ENCODE results near the gene EXOC4.

The EXOC4 gene

DNA sequence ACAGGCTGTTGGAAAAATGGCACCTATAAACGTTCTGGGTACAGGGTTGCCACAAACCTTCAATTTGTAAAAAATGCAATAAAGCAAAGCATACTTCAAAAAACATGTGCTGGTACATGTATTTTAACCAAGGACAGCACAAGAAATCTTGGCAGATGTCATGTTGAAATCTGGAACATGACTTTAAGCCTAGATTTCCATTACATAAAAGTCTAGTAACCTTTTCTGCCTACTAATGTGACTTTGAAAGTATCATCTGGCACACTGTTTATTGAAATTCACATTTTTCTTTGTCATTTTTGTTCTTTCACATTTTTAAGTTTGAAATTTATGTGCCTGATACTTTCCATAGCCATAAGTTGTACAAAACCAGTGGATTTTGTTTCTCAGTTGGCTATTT is 296.8 kb downstream of the EXOC4 start:
- no peak for DNase-seq

DNA sequence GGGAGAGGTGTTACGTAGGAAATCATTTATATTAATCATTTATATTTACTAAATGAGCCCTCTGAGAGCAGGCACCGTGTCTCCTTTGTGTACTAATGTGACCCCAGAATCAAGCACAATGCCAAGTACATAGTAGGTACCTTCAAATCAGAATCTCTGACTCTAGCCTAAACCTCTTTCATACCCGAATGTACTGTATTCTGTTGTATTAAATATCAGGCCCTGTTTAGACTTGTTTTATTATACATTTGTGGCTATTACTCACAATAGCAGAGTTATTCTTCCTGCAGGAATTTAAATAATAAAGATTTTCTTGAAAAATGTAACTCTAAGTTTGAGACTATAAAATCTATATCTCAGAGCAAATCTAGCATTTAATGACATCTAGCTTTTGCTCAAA is 297.3 kb downstream of the EXOC4 start:
- DNase-seq: no peak

DNA sequence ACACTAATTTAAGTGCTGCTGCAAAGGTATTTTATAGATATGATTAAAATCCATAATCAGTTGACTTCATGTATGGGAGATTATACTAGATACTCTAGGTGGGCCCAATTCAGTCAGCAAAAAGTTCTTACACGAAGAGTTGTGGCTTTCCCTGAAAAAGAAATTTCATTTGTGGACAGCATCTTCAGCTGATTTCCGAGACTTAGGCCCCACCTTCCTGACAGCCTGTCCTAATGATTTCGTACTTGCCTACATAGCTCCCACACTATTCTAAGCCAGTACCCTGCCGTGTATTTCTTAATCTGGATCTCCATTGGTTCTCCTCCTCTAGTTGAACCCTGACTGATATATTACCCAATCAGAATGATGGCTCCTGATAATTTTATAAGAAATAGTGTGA is 297.9 kb downstream of the EXOC4 start:
- DNase-seq: no peak

DNA sequence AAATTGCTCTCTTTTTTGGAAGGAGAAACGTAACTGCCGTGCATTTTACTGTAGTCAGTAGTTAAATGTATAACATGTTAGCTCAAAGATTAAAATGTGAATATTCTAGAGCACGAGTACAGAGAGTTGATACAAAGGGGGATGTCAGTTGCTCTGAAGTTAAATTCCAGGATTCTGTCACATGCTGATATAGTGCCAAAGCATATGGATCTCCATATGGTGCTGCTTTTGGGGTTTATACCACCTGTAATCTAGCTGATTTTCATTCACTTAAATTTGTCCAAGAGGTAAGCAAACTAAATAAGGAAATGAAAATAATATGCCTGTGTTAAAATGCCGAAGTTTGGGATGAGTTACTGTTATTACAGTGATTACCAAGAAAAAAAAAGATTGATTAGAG is 298.6 kb downstream of the EXOC4 start:
- DNase-seq: no peak

DNA sequence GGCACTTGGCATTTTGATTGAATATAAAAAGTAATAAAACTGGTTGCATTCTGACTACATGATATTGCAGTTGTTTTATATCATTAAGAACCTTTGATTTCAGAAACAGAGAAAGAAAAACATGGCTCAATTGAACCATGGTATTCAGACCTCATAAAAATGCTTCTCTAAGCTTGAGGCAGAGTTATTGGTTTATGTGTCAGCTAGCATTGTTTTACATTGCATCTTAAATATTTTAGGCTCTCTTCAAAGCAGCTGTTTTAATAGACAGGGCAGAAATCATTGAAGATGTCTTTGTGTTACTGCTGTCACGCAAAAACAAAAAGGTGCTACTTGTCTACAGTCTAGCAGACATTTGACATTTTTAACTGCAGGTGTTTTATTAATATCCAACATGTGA is 299.2 kb downstream of the EXOC4 start:
- DNase-seq: no peak

DNA sequence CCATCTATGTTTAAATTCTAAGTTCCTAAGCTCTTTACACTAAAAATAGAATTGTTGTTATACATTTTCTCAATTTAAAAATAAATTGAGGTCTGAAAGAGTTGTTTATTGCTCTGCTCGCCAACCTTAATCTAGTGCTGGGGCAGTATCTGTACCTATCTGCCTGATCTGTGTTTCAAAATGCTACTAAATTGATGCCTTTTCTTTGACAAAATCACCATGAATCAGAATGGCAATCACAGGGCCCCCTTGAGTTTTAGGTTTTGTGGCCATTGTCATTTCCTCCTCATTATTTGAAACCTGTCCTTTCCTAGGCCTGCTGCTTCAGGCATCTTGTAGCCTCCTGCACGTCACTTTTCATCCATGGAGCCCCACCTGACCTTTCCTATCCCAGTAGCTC is 301.5 kb downstream of the EXOC4 start:
- no peak for DNase-seq

DNA sequence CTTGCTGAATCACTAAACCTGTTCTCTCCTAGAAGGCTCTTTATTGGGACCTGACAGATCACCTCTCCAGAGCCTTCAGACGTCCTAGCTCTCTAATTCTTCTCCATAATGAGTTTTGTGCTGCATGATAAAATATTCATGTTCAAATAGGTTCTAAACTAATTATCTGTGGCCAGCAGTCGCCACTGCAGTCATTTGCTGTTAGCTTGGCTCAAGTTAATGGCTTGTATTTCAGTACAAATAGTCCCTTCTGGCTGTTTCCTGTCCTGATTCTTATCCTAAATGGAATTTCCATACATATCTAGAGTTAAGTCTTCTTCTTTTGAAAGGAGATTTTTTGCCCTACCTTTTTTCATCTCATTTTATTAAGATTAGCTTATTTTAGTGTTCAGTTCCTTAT is 303.2 kb downstream of the EXOC4 start:
- no peak for DNase-seq

DNA sequence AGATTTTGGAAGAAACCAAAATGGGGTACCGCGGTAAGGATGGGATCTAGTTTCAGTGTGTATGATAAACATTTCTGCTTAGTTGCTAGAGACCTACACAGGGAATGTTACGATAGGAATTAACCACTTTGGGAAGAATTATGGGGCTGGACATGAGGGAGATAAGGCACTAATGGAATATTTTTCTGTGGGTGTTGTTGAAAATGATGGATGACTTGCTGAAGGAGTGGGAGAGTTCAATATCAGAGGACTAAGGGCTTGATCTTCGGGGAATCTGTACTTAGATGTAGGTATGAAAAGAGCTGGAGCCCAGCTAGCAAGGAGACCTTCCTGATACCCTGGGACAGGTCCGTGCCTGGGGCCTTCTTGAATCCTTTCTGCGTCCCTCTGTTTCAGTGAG is 303.7 kb downstream of the EXOC4 start:
- no peak for DNase-seq

DNA sequence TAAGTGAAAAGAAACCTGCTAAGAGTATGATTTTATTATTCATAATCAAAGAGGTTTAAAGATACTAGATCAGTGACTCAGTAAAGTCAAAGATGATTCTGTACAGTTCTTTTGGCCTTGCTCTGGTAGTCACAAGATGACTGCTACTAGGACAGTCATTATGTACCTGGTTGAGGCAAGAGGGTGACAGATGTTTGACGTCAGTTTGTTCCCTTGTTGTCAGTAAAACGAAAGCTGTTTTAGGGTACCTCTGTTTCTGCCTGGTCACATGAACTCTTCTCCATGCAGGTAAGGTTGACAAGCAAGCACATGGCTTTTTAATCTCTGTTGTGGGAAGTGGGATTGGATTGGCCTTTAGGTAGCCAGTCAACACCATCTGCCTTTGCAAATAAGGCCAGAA is 308.0 kb downstream of the EXOC4 start:
- no peak for DNase-seq

DNA sequence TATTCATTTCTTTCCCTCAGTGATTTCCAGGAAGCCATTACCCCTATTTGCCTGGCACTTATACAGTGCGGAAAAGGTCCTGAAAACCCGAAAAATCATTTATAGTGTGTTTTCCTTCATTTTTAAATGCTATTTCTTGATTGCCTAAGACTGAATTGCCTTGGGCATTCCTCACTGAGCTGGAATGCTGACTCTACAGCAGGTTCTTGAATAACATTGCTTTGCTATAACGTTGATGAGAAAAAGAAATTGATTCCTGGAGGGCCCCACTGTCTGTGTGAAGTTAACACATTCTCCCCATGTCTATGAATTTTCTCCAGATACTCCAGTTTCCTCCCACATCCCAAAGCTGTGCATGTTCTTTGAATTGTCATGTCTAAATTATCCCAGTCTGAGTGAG is 308.5 kb downstream of the EXOC4 start:
- no peak for DNase-seq

DNA sequence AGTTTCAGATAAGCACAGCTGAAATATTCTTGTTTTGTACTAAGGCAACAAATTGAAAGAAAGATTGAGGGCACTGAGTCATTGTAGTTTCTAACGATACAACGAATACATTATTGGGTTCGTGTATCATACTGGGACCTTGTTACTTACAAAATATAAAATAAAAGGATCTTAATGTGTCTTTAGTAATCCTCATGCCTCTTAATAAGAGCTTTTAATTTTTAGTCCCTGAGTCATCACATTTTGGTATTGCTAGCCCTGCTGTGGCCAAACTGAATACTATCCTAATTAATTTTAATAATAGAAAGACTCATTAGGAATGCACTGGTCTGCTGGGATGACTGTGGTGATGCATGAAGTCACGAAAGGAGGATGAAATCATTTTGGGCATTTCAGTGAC is 309.7 kb downstream of the EXOC4 start:
- DNase-seq: no peak

DNA sequence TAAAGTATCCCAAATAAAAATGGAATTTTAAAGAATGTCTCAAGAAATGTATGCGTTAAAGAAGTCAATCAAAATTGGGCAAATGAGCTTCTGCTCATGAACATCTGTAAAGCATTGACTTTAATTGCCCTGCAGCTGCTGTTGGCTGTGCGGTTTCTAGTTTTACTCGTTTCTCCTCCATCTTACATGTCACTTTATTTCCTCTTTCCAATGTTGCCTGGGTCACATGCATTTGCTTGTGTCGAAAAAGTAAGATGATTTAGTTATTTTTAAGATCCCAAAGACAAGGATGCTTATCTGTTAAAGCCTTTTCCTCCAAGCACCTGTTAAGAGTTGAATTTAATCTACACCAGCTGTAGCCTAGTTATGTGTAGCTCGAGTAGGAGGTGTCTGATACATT is 310.4 kb downstream of the EXOC4 start:
- DNase-seq: no peak

DNA sequence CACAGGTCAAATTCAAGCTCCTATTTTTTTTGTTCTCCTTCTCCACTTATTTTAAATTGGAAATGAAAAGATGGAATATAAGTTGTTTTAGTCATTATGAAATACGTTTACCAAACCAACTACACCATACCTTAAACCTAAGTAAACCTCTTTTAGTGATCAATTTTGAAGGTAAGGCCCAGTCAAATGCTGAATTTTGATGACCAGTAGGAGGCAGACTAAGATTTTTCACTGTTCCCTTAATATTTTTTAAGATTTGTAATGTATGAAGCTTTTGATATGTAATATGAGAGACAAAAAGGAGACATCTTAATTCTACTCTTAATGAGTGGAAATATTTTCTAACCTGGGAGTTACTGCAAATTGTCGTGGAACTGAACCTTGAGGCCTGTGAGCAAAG is 311.6 kb downstream of the EXOC4 start:
- no peak for DNase-seq

DNA sequence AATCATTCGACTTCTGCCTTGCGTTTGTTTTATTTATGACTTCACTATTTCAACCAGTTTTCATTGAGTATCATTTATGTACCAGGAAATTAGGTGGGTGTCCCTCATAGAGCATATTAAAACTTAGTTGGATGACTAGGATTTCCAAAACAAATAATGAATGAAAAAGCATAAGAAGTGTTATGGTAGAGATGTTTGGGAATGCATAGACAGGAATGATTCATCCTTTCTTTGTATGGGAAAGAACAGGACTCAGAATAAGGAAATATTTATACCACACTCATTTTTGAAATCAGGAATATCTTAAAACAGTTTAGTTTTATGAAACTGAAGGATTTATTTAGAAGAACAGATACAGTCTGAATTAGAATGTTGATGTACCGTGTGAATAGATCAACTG is 315.7 kb downstream of the EXOC4 start:
- DNase-seq: no peak

DNA sequence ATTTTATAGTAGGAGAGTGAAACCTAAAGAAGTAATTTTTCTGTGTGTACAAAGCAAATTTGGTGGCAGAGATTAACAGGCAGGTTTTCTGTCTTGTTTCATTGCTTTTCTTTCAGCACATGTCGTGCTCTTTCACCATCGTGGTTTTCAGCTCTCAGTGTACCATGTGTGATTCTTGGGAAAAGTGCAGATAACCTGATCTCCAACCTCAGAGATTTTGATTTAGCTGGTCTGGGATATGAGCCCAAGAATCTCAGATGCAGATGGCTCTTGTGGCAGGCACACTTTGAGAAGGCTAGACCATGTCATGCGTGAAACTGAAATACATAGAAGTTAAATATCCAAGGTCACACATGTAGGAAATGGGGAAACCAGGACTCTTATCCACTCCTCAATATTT is 317.4 kb downstream of the EXOC4 start:
- DNase-seq: no peak

DNA sequence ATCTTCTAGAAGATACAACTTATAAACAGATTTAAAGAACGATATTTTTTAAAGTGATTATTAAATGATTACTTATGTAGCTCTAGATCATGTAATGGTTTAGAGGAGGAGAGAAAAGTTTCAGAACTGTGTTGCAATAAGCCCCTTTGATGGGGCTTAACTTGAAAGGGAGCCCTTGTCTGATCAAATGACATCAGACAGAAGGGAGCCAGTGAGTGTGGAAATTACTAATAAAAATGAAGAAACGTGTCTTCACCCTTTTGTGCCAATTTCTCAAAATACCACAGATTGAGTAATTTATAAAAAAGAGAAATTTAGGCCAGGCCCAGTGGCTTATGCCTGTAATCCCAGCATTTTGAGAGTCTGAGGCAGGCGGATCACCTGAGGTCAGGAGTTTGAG is 318.2 kb downstream of the EXOC4 start:
- no peak for DNase-seq

DNA sequence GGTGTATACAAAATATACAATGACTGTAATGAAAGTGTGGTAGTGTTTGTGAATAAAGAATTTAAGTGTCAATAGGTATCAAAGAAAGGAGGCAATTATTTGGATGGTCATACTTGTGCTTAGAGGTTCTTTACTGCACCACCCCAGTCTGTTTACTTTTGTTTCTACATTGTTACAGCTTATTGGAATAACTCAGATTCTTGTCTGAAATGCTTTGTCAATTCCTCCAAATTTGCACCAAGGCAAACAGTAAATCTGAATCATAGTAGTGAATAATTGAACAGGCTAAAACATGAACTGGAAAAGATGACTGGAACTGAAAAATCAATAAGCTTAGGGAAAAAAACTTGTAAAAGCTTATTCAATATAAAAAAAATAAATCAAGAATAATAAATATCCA is 319.2 kb downstream of the EXOC4 start:
- DNase-seq: no peak

DNA sequence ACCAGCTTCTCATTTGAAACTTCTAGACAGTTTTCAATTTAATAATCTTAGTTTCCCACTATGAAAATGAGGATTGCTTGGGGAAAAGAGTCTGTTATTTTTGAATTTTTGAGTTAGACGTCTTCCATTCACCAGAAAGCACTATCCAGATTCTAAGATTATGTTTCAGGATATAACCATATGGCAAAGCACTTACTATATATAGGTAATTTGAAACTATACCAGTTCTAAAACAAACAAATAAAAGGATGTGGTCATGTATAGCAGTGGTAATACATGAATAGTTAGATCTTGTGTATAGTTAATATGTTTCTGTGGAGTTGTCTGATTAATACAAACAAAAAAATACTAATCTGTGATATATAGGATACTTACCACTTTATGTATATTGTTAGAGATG is 320.0 kb downstream of the EXOC4 start:
- DNase-seq: no peak

DNA sequence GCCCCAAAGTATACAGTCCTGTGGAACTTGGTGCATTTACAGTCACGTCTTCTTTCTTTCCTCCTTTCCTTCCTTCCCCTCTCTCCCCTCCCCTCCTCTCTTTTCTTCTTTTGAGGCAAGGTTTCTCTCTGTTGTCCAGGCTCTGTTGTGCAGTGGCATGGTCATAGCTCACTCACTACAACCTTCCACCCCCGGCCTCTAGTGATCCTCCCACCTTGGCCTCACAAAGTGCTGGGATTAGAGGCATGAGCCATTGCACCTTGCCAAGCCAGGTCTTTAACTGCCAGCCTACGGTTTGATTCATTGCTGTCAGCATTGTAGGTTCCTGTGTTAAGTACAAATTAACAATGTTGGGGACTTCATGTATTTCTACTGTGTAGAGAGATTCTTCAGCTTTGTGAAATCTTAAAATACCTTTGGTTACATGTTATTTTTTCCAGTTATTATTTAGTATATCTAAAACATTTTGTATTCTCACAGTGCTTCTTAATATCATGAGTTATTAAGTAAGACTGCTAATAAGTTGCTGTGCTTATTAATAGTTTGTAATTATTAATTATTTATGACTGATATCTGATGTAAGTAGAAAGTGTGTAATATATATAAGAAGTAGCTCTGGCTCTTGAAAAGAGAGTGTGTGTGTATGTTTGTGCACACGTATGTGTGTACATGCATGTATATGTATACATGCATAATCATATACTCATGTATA is 320.8 kb downstream of the EXOC4 start:
- DNase-seq: no peak

DNA sequence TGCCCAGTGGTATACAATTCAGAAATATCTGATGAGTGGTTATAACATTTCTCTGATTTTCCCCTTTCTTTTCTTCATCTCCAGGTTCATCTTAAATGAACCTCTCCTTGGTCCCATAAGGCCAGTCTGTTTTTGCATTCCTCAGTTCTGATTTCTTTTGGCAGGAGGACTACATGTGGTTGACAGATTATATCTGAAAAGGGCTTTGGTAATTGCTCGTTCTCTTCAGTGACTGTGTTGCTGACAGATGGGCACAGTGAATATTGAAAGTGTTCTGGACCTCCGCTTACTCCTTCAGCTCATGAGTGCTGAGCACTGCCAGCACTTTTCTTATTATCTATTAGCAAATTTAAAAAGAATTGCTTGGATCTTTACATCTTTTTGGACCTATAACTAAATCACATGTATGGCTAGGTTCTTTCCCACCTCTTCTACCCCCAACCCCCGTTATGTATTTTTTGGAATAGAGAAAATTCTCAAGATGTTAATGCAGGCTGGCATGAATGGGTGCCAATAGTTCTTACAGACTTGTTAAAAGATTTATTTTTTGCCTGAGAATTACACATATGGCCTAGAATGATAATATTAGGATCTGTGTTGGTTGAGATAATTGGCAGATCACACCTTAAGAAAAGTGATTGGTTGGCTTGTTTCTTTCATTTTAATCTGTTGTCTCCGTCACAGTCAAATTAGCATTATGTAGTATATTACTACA is 323.0 kb downstream of the EXOC4 start:
- DNase-seq: no peak

DNA sequence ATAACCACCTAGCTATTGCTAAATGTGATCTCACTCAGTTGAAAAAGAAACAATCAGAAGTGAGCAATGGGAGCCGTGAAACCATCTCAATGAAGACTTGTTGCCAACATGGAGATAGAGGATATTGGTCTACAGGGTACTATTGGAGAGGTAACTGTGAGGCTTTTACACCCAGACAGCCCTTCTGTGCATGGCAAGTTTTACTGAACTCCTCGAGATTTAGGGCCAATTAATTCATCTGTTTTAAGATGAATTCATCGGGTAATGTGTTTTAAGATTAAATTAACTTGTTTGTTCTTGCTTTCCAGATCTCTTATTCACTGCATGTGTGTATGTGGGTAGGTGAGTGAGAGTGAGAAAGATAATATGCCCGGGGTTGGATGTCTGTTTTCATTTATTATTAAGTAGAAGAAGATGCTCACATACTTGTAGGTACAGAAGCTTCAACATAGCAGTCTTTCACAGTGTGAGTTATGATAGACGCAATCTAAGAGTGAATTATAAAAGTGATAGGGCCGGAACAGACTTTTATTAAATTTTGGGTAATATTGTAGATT is 323.8 kb downstream of the EXOC4 start:
- DNase-seq: no peak

DNA sequence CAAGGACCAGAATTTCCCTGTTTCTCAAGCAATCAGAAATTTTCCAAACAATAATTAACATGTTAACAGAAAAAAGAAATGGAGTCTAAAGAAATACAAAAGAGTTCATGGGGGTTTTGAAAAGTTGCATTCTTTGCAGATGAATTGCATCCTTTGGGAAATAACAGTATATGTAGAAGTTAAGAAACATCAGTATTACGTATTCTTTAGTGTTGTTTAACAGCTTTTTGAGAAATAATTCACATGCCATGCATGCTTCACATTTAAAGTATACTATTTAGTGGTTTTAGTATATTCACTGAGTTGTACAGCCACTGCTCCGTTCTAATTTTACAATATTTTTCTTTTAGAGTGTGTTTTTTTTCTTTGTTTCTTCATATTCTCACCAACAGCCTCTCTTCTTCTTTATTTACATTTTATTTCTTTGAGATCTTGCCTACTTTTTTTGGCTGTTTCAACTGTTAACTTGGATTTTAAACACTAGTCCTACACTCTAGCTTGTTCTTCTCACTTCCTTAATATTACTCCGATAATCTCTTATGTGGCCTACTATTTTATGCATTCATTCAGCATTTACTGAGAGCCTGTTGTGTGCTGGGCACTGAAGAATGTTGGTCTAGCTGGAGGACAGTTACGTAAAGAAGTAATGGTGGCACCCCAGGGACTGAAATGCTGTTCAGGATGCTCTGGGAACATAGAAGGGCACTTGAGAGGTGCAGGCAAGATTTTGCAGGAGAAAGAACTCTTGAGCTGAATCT is 330.1 kb downstream of the EXOC4 start:
- no peak for DNase-seq

DNA sequence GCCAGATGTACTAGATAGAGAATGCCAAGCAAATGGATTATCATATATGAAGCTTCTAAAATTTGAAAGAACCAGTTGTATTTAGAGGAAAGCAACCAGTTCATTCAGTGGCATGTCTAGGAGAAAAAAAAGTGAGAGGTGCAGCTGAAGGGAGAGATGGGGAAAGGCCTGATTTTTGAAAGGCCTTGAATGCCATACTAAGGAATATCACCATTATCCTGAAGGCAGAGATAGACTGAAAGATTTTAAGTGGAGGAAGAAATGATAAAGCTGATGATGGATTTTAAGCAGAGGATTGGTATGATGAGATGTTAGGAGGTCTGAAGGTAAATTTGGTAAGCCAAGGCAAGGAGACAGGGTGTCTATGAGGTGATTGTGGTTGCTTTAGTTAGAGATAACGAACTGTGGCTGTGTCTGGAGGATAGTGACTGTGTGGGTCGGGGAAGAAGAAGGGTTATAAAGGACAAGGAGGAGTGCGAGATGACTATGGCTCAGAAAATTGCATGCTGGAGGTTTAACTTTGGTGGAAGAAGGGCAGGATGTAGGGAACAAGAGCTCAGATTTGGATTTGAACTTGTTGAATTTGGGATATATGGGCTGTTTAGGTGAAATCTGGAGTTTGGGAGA is 330.8 kb downstream of the EXOC4 start:
- DNase-seq: no peak
